Measurements from ENCODE around the gene TRPM1.

The TRPM1 gene

DNA sequence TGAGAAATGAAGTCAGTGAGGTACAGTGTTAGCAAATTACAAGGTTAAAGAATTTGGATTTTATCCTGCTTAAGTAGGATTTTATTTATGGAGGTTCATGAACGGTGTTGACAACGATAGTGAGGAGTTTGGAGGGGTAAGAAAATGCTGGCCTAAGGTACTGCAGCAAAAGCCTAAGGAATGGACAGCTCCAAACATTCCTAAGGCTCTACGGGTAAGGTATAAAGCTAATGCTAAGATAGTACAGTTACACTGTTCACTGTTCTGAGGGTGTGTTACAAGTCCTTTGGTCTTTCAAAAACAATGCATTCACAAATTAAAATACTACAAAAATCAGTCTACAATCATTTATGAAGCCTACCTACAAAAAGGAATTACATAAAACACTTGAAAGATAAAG lies 117.4 kb downstream of the TRPM1 start:
- no peak overlapping the region for H3K4me3 ChIP-seq (ENCODE audit: low read depth, low read length)
- TF ChIP-seq, protein P1, sequence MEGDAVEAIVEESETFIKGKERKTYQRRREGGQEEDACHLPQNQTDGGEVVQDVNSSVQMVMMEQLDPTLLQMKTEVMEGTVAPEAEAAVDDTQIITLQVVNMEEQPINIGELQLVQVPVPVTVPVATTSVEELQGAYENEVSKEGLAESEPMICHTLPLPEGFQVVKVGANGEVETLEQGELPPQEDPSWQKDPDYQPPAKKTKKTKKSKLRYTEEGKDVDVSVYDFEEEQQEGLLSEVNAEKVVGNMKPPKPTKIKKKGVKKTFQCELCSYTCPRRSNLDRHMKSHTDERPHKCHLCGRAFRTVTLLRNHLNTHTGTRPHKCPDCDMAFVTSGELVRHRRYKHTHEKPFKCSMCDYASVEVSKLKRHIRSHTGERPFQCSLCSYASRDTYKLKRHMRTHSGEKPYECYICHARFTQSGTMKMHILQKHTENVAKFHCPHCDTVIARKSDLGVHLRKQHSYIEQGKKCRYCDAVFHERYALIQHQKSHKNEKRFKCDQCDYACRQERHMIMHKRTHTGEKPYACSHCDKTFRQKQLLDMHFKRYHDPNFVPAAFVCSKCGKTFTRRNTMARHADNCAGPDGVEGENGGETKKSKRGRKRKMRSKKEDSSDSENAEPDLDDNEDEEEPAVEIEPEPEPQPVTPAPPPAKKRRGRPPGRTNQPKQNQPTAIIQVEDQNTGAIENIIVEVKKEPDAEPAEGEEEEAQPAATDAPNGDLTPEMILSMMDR (IDR thresholded peaks at IDR 0.05; ENCODE audit: borderline replicate concordance, insufficient read depth, low read depth, low read length) = no peak

DNA sequence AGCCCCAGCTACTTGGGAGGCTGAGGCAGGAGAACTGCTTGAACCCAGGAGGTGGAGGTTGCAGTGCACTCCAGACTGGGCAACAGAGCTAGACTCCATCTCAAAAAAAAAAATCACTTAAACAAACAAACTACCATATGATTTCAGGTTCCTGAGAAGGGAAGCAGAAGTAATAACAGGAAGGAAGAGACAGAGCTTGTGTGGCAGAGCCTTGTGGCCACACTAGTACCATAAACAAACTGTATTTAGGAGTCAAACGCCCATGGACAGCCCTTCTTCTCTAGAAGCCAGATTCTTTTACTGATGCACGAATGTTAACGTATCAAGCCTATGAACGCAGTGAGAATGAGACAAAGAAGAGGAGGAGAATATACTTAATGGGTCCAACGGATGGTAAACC lies 122.1 kb downstream of the TRPM1 start:
- TF ChIP-seq, protein P1 (IDR thresholded peaks at IDR 0.05; ENCODE audit: borderline replicate concordance, insufficient read depth, low read depth, low read length) = no peak
- no peak overlapping the region for H3K4me3 ChIP-seq (ENCODE audit: low read depth, low read length)

DNA sequence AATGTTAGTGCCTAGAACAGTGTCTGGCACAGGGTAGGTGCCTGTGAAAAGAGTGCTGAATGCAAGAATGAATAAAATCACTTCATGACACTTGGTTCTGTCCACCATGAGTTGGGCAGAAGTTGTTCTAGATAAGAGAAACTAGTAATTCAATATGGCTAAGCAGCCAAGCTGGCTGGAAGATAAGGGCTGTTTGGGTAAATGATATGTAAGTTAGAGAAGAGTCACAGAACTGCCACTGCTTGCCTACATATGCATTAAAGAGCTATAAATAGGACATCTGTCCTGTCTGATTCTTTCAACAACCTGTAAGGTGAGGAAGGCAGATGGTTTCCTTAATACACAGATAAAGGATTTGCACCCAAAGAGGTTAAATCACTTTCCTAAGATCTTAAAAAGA lies 123.2 kb downstream of the TRPM1 start:
- no peak overlapping the region for H3K4me3 ChIP-seq (ENCODE audit: low read depth, low read length)

DNA sequence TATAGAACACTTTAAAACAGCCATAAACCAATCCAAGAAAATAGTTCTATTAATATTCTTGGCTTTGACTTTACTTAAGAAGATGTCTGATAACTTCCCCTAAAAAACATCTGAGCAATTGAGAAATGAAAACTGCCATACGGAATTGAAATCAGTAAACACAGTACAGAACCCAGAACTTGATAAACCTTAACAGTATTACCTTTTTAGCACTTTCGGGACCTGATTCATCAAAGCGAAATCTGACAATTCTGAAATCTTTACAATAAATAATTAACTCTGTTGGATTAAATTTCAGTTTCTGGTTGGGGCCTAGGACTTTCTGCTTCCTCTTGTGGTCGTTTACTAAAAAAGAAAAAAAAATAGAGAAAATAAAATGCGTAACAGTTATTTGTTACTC lies 127.4 kb downstream of the TRPM1 start:
- H3K4me3 ChIP-seq (ENCODE audit: low read depth, low read length) = no peak overlapping the region
- TF ChIP-seq, protein P1 (IDR thresholded peaks at IDR 0.05; ENCODE audit: borderline replicate concordance, insufficient read depth, low read depth, low read length) = no peak

More for the DNA sequence above, 123.2 kb downstream of the TRPM1 start:
- TF ChIP-seq, protein P1 (IDR thresholded peaks at IDR 0.05; ENCODE audit: borderline replicate concordance, insufficient read depth, low read depth, low read length) = no peak

DNA sequence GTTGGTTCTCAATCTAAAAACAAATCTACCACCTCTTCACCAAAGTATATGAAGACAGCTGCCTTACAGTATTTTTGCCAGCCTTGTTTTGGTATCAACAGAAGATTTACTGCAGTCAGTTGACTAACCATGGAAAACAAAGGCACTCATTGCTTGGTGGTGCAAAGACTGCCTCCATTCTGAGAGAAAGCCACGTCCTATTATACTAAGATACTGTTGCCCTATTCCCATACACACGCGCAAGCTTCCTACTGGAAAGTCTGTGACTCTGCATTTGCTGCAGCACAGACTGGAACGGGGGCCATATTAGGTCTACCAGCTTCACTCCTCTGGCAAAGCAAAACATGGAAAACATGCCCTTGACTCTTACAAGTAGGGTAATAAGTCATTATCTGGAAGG lies 128.1 kb downstream of the TRPM1 start:
- TF ChIP-seq, protein P1 (IDR thresholded peaks at IDR 0.05; ENCODE audit: borderline replicate concordance, insufficient read depth, low read depth, low read length) = no peak
- H3K4me3 ChIP-seq (ENCODE audit: low read depth, low read length) = no peak overlapping the region

DNA sequence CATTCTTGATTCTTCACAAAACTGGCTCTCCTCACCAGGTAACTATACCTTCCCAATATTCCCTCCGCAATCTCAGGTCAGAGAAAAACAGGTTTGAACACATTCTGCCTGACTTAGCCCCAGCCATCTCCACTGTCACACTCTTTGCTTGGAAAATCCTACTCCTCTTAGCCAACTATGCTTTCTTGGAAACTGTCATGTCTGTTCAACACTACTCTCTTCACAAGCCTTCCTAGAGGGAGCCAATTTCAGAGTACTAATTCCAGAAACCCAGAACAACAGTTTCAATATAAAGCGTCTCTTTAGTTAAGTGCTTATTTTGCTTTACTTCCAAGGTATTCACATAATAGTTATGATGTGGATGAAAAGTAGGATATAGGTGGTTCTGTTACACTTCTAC lies 131.8 kb downstream of the TRPM1 start:
- no peak overlapping the region for H3K4me3 ChIP-seq (ENCODE audit: low read depth, low read length)
- TF ChIP-seq, protein P1 (IDR thresholded peaks at IDR 0.05; ENCODE audit: borderline replicate concordance, insufficient read depth, low read depth, low read length) = no peak

DNA sequence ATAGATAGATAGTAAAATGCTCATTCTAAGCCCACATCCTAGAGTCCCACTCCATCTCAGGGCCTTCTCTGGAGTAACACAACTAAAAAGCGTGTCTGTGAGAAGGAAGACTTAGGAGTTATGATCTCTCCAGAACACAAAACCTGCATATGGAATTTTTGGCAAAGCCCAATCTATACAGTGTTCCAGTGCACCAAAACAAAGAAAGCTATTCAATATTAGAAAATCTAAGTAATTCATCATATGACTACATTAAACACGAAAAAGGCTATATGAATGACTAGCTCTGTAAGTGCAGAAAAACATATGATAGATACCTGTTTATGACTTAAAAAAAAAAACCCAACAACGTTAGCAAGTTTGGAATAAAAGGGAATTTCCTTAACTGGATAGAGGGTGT lies 137.8 kb downstream of the TRPM1 start:
- H3K4me3 ChIP-seq (ENCODE audit: low read depth, low read length) = no peak overlapping the region
- TF ChIP-seq, protein P1 (IDR thresholded peaks at IDR 0.05; ENCODE audit: borderline replicate concordance, insufficient read depth, low read depth, low read length) = no peak

All from GM12875 (cell line).